ENCODE measurements around the gene CBX8.

GRCh38 chr17:79774561-79774975, 22.3 kb downstream of the CBX8 start:
- TF ChIP-seq, protein P1, sequence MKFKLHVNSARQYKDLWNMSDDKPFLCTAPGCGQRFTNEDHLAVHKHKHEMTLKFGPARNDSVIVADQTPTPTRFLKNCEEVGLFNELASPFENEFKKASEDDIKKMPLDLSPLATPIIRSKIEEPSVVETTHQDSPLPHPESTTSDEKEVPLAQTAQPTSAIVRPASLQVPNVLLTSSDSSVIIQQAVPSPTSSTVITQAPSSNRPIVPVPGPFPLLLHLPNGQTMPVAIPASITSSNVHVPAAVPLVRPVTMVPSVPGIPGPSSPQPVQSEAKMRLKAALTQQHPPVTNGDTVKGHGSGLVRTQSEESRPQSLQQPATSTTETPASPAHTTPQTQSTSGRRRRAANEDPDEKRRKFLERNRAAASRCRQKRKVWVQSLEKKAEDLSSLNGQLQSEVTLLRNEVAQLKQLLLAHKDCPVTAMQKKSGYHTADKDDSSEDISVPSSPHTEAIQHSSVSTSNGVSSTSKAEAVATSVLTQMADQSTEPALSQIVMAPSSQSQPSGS (IDR thresholded peaks at IDR 0.05; ENCODE audit: low read length), result no peak
- TF ChIP-seq CTCF (IDR thresholded peaks at IDR 0.05; ENCODE audit: control extremely low read depth in 1 of 3, insufficient read depth in 1 of 3, low read depth in 1 of 3, low read length in 3 of 3) (no peak), SP2 (IDR thresholded peaks at IDR 0.05; ENCODE audit: low read length) (no peak), FOSL1 (IDR thresholded peaks at IDR 0.05; ENCODE audit: insufficient read depth, low read depth, low read length) (no peak), TAF1 (IDR thresholded peaks at IDR 0.05; ENCODE audit: low read depth, low read length) (no peak), GTF2F1 (IDR thresholded peaks at IDR 0.05; ENCODE audit: borderline replicate concordance, low read depth, low read length) (no peak), POLR2A (IDR thresholded peaks at IDR 0.05; ENCODE audit: control extremely low read depth in 1 of 2, low read depth in 2 of 2, low read length in 2 of 2) (no peak), HDAC2 (IDR thresholded peaks at IDR 0.05; ENCODE audit: borderline replicate concordance in 1 of 2, low read depth in 2 of 2, low read length in 2 of 2) (no peak), SP1 (IDR thresholded peaks at IDR 0.05; ENCODE audit: low read depth, low read length) (no peak), TCF12 (IDR thresholded peaks at IDR 0.05; ENCODE audit: low read depth, low read length) (no peak), RXRA (IDR thresholded peaks at IDR 0.05; ENCODE audit: insufficient read depth, low read depth, low read length) (no peak)
- TF ChIP-seq, protein P2, sequence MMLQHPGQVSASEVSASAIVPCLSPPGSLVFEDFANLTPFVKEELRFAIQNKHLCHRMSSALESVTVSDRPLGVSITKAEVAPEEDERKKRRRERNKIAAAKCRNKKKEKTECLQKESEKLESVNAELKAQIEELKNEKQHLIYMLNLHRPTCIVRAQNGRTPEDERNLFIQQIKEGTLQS (IDR thresholded peaks at IDR 0.05; ENCODE audit: insufficient read depth, low read depth, low read length), result no peak

Data from H1 (cell line).